MV-4-11 (cell line): Measurements from ENCODE around the gene NR1H4.
A peak's percentile ranks its signal among the peaks of the same experiment; 100 is the strongest.
"Not testable (repeated sequence)": the region's sequence is repeated elsewhere in the genome, so short reads cannot be mapped to it uniquely, and the experiment has no call there.

ENCODE experiments used
- DNase-seq: peaks from one replicate; lab custom pipeline; 2025; lab: John Stamatoyannopoulos, UW

Gene NR1H4

GRCh38 chr12:100515968-100516367 lies 42.3 kb downstream of the NR1H4 start:
- no peak for DNase-seq

DNA sequence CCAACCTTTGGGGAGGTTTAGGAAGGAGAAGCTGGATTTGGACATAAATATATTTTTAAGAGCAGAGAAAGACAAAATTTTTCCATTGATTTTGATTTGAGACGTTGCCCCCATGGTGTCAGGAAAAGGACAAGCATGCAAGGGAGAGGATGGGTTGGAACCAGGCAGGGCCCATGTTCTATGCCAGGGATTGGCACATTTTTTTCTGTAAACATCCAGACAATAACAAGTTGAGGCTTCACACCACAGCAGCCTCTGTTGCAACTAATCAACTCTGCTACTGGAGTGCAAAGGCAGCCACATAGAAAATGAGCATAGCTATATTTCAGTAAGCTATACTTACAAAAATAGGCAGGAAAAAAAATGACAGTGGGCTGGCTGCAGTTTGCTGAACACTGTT lies 44.7 kb downstream of the NR1H4 start:
- no peak for DNase-seq

DNA sequence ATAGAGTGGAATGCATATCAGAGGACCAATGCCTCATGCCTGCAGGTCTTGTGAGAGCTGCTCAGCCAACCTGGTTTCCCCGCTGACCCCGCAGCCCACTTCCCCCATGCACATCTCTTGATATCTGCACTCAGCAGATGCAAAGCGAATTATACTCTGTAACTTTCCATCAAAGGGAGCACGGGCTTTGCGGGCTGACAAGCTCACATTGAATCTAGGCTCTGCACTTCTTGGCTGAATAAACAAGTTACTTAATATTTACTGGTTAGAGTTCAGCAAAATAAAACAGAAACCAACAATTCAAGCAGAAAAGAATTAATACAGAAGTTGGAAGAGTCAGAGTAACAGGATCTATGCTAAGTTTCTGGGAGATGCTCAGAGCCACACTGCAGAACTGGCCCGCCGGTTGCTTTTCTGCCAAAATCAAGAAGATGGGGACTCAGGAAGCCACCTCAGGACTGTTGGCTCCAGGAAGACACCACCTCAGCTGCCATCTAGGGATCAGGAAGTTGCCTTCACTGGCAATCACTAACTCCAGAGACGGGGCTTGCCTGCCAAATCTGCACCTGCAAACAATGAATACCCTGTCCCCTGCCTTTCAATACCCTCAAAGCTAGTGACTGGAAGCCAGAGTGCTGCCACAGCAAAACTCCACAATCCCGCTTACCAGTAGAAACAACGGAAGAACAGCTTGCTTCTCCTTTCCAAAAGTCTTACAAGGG lies 46.5 kb downstream of the NR1H4 start:
- no peak for DNase-seq

DNA sequence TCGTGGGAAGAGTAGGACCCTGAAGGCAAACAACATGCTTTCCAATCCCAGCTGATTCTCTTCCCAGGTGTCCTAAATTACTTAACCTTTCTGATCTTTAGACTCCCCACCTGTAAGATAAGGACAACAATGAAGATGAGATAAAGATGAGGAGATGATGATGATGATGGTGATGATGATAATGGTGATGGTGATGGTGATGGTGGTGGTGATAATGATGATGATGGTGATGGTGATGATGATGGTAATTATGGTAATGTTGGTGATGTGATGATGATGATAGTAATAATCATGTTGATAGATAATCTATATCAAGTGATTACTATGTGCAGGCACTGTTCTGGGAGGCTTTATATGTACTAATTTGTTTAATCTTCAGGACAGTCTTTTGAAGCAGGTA lies 48.3 kb downstream of the NR1H4 start:
- DNase-seq = no peak

DNA sequence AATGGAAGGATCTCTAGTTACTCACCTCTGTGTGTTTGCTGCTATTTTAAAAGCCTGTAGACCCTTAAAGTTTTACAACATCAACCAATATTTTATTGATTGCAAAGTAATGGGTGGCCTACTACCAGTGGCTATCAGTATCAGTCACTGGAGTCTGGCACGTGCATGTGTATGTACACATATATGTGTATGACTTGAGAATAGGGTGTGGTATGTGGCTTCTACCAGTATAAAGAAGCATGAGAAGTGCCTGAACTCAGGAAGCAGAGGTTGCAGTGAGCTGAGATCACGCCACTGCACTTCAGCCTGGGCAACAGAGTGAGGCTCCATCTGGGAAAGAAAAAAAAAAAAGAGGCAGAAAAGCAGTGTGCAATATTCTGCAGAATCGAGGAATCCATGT lies 54.4 kb downstream of the NR1H4 start:
- DNase-seq = no peak

- no peak for DNase-seq
Observed at GRCh38 chr12:100528471-100529127, 54.9 kb downstream of the NR1H4 start.

DNA sequence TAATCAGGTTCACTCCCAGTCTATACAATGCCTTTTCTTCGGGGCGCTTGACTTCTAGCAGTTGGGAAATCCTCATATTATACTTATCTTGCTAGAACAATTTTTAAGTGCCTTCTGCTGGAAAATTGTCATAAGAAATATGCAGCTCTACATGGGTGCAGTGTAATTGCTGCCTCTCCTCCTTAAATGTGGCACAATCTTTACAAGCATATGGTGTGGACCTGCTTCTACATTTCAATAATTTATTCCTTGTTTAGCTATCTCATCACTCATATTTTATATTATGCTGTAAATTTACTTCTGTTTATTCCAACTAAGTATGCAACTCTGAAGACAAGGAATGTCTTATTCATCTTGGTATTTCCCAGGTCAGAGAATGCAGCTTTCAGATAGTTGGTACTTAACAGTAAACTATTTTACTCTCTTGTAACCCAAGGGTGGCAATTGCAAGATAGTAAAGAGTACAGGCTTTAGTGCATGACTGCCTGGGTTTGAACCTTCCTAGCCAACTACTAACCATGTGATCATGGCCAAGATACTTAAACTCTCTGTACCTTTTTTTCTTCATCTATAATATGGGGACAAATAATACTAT lies 56.2 kb downstream of the NR1H4 start:
- DNase-seq = no peak

GRCh38 chr12:100533376-100533775 lies 59.7 kb downstream of the NR1H4 start:
- no peak for DNase-seq

- no peak for DNase-seq
Observed at GRCh38 chr12:100534625-100535227, 61.1 kb downstream of the NR1H4 start.

DNA sequence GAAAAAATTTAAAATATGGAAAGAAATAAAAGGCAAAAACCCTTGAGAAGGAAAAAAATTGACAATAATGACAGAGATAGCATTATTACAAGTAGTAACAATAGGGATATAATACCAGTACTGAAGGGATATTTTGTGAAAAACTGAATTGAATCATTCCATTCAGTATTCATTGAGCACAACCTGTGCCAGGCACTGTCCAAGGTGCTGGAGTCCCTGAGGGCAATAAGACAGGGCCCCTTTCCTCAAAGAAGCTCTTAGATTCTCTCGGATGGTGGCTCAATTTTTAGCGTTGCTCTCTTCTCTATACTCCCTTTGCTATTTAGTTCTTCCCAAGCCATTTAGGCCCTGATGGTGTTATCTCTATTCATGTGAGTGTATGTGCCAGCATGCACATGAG lies 65.5 kb downstream of the NR1H4 start:
- DNase-seq = peak; percentile 21

DNA sequence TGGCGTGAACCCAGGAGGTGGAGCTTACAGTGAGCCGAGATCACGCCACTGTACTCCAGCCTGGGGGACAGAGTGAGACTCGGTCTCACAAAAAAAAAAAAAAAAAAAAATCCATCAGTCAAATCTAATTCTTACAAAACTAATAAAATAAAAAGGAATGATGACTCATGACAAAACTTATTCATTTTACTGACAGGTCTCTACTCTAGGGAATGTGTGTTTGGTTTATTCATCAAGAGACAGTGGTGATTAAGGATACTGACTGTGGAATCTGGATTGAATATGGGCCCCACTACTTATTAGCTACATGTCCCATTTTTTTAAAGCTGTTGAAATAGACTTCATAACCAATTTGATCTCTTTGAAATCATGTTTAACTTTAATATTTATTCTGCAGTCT lies 70.5 kb downstream of the NR1H4 start:
- no peak for DNase-seq

- DNase-seq = no peak
Observed at GRCh38 chr12:100545092-100545491, 71.4 kb downstream of the NR1H4 start.

- no peak for DNase-seq
Observed at GRCh38 chr12:100553936-100554335, 80.3 kb downstream of the NR1H4 start.

GRCh38 chr12:100554608-100555077 lies 81.0 kb downstream of the NR1H4 start:
- peak; percentile 72 for DNase-seq

GRCh38 chr12:100555722-100556121 lies 82.1 kb downstream of the NR1H4 start:
- no peak for DNase-seq

DNA sequence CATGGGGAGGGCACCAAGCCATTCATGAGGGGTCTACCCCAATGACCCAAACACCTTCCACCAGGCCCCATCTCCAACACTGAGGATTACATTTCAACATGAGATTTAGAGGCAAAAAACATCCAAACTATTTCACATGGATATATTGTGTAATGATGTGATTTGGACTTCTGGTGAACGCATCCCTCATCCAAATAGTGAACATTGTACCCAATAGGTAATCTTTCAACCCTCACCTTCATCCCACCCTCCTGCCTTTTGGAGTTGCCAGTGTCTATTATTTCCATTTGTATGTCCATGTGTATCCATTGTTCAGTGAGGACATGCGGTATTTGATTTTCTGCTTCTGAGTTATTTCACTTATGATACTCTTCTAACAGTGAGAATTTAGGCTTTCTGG lies 83.7 kb downstream of the NR1H4 start:
- no peak for DNase-seq

DNA sequence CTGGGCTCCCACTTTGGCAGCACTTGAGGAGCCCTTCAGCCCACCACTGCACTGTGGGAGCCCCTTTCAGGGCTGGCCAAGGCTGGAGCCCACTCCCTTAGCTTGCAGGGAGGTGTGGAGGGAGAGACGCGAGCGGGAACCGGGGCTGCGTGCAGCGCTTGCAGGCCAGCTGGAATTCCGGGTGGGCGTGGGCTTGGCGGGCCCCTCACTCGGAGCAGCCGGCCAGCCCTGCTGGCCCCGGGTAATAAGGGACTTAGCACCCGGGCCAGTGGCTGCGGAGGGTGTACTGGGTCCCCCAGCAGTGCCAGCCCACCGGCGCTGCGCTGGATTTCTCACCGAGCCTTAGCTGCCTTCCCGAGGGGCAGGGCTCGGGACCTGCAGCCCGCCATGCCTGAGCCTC lies 85.6 kb downstream of the NR1H4 start:
- DNase-seq = not testable (repeated sequence)

DNA sequence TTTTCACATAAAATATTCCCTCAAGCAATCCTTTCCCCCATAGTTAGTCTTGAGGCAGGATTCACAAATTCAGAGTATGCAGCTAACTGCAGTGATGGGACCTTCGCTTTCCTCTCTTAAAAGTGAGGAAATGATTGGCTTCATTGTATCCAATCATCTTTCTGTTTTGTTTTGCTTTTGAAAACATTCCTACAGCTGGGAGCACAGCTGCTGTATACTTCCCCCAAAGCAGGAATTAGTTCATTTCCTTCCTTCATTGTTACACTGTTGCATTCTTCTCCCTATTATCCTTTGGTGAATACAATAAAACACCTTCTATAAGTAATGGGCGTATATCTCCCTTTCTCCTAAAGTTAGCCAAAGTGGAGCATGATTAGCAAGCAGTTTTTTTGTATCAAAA lies 90.4 kb downstream of the NR1H4 start:
- no peak for DNase-seq

GRCh38 chr12:100564905-100565467 lies 91.3 kb downstream of the NR1H4 start:
- DNase-seq = no peak

- DNase-seq = no peak
Observed at GRCh38 chr12:100565987-100566545, 92.4 kb downstream of the NR1H4 start.

GRCh38 chr12:100566887-100567637 lies 93.4 kb downstream of the NR1H4 start:
- DNase-seq = peak; percentile 93
